ENCODE data around the gene ARHGAP33.

DNA sequence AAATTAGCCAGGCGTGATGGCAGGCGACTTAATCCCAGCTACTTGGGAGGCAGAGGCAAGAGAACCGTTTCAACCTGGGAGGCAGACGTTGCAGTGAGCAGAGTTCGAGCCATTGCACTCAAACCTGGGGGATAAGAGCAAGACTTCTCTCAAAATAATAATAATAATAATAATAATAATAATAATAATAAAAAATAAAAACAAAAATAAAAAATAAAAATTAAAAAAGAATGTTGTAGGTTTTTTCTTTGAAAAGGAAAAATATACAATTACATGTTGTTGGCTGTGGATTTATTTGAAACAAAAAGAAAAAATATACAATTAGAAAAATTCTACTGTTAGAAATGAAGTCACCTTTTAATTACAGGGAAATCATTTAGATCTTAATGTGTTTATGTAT lies 48.8 kb downstream of the ARHGAP33 start:
- TF ChIP-seq, protein P1, sequence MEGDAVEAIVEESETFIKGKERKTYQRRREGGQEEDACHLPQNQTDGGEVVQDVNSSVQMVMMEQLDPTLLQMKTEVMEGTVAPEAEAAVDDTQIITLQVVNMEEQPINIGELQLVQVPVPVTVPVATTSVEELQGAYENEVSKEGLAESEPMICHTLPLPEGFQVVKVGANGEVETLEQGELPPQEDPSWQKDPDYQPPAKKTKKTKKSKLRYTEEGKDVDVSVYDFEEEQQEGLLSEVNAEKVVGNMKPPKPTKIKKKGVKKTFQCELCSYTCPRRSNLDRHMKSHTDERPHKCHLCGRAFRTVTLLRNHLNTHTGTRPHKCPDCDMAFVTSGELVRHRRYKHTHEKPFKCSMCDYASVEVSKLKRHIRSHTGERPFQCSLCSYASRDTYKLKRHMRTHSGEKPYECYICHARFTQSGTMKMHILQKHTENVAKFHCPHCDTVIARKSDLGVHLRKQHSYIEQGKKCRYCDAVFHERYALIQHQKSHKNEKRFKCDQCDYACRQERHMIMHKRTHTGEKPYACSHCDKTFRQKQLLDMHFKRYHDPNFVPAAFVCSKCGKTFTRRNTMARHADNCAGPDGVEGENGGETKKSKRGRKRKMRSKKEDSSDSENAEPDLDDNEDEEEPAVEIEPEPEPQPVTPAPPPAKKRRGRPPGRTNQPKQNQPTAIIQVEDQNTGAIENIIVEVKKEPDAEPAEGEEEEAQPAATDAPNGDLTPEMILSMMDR (IDR thresholded peaks at IDR 0.05) = no peak
- no peak for TF ChIP-seq POLR2A (IDR thresholded peaks at IDR 0.05)

Data from Peyer's patch (tissue), 4 donors.